Measurements from ENCODE around the gene SMYD2. TPM values are rescaled to one million over a fixed set of nuclear protein-coding genes. Genes with fewer than 3 reads are reported as not detected.

The SMYD2 gene
- total and polyA plus RNA-seq, 11 donors, result 157 to 406 (median 324) TPM

DNA sequence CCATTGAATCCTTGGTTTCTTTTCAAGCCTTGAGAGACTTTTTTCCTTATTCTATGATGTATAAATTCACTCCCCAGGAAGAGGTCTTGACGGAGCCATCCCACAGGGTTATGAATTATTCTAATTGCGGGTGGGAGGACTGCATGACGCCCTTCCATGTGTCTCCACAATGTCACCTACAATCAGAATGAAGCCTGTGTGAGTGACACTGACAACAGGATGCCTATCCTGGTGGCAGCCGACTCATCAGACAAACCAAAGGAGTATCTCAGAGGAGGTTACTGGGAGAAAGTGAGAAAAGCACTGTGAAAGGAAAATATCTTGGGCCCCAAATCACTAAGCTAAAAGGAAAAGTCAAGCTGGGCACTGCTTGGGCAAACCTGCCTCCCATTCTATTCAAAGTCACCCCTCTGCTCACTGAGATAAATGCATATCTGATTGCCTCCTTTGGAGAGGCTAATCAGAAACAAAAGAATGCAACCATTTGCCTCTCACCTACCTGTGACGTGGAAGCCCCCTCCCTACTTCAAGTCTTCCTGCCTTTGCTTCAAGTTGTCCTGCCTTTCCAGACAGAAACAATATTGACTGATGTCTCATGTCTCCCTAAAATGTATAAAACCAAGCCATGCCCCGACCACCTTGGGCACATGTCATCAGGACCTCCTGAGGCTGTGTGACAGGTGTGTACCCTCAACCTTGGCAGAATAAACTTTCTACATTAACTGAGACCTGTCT is 98.4 kb downstream of the SMYD2 start:
- DNase-seq (no peak), ATAC-seq (no peak)
- Histone ChIP-seq H3K27ac (no peak overlapping the region), H3K36me3 (peaks cover 4 to 95% (median 60%) of the 10 kb centered on the region in 9 donors), H3K4me3 (no peak overlapping the region), H3K9me3 (no peaks in the 10 kb centered on the region), H3K27me3 (no peaks in the 10 kb centered on the region), H3K4me1 (no peaks in the 10 kb centered on the region)
- WGBS, 4 donors, result 84 to 89% (median 87%) methylated on average over 6 of the region's 6 CpGs
- TF ChIP-seq POLR2A (IDR thresholded peaks at IDR 0.05), result no peak
- TF ChIP-seq, protein P1, sequence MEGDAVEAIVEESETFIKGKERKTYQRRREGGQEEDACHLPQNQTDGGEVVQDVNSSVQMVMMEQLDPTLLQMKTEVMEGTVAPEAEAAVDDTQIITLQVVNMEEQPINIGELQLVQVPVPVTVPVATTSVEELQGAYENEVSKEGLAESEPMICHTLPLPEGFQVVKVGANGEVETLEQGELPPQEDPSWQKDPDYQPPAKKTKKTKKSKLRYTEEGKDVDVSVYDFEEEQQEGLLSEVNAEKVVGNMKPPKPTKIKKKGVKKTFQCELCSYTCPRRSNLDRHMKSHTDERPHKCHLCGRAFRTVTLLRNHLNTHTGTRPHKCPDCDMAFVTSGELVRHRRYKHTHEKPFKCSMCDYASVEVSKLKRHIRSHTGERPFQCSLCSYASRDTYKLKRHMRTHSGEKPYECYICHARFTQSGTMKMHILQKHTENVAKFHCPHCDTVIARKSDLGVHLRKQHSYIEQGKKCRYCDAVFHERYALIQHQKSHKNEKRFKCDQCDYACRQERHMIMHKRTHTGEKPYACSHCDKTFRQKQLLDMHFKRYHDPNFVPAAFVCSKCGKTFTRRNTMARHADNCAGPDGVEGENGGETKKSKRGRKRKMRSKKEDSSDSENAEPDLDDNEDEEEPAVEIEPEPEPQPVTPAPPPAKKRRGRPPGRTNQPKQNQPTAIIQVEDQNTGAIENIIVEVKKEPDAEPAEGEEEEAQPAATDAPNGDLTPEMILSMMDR (IDR thresholded peaks at IDR 0.05), result no peak
- intact Hi-C loops (cut with DNase I), result no loop called here

DNA sequence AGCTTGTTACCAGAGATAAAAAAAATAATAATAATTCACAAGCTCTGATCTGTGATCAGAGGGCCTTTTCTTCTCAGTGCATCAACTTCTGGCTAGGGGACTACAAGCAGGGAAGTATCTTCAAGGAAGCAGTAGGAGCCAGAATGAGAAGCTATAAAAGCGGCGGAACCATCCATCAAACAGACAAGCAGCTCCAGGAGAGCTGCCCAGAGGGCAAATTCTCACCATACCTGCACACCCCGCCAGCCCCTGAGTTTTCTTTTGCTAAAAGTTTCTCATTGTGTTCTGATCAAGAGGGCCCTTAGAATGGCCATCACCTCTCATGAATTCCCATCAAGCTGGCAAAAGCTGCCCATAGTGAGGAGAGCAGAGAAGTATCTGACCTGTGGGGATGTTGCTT is 99.4 kb downstream of the SMYD2 start:
- intact Hi-C loops (cut with DNase I), result loop anchor here in 4 of 10 donors (5.0 to 10.0 kb wide), 4 partner anchors 174 to 207 kb away; partner anchors contain the start of gene PTPN14 (in 1 of the 4)
- 94 to 98% (median 95%) methylated on average over 3 of the region's 3 CpGs for WGBS, 4 donors
- no peaks in the 10 kb centered on the region for H3K9me3 ChIP-seq
- no peaks in the 10 kb centered on the region for H3K4me1 ChIP-seq
- no peak for ATAC-seq
- DNase-seq, result no peak
- TF ChIP-seq, protein P1 (IDR thresholded peaks at IDR 0.05), result no peak
- no peak for TF ChIP-seq POLR2A (IDR thresholded peaks at IDR 0.05)
- peaks cover 4 to 97% (median 65%) of the 10 kb centered on the region in 9 donors for H3K36me3 ChIP-seq
- H3K27me3 ChIP-seq, result no peaks in the 10 kb centered on the region
- no peak overlapping the region for H3K27ac ChIP-seq
- H3K4me3 ChIP-seq, result no peak overlapping the region

DNA sequence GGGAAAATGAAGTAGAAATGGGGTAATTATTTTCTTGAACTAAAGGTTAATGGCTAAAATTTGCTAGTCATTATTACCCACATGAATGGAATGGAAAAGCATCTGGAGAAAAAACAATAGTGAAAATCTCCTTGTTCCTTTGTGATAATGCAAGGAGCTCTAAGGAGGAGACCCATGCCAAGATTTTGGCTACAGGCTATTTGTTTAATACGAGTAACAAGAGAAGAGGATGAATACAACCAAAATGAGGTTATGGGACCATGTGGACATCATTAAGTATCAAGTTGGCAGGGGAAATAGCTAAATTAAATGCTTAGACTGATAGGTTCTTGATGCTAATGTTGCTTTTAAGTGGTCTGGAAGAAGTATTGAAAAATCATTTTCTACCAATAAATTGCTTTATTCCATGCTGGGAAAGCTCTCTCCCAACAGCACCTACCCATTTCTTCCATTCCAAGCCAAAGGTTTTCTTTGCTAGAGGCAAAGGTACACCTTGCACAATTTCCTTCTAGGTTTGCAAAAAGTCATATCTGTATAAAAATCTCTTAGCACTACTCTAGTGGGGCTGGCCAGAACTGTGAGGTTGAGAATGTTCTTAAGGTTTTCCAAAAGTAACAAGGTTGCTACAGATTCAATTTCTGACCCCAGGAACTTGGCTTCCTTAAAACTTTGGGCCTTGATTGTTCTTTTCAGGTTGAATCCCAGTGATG is 100.2 kb downstream of the SMYD2 start:
- DNase-seq (no peak), ATAC-seq (no peak)
- H3K36me3 ChIP-seq, result peaks cover 4 to 97% (median 59%) of the 10 kb centered on the region in 9 donors
- H3K27me3 ChIP-seq, result no peaks in the 10 kb centered on the region
- no peak overlapping the region for H3K4me3 ChIP-seq
- H3K27ac ChIP-seq, result no peak overlapping the region
- H3K9me3 ChIP-seq, result no peaks in the 10 kb centered on the region
- intact Hi-C loops (cut with DNase I), result loop anchor here in 4 of 10 donors (5.0 to 10.0 kb wide), 4 partner anchors 174 to 206 kb away; partner anchors contain the start of gene PTPN14 (in 1 of the 4)
- WGBS, 4 donors, result 60 to 84% (median 76%) methylated on average over 1 of the region's 1 CpG
- TF ChIP-seq POLR2A (IDR thresholded peaks at IDR 0.05), result no peak
- TF ChIP-seq, protein P1 (IDR thresholded peaks at IDR 0.05), result no peak
- H3K4me1 ChIP-seq, result no peaks in the 10 kb centered on the region
